Epithelial cell of esophagus (primary cell): ENCODE measurements around the gene CPT1A.

ENCODE experiments used
- DNase-seq: peaks from one replicate; pipeline ENCODE4 v3.0.0; 2010; ENCODE audit warnings: low read depth
- H3K4me3 ChIP-seq: 2 replicates; pipeline ENCODE4 v1.5.1; 2011; ENCODE audit warnings: mild to moderate bottlenecking, low read length, control low read depth
- TF ChIP-seq, protein P1 (sequence below): IDR thresholded peaks from 2 replicates; pipeline ENCODE4 v1.5.1; 2011; ENCODE audit warnings: low read depth, mild to moderate bottlenecking, low read length, control low read depth, inconsistent platforms; ENCODE audit not compliant: insufficient read depth; ENCODE audit errors: missing control alignments

Gene CPT1A

DNA sequence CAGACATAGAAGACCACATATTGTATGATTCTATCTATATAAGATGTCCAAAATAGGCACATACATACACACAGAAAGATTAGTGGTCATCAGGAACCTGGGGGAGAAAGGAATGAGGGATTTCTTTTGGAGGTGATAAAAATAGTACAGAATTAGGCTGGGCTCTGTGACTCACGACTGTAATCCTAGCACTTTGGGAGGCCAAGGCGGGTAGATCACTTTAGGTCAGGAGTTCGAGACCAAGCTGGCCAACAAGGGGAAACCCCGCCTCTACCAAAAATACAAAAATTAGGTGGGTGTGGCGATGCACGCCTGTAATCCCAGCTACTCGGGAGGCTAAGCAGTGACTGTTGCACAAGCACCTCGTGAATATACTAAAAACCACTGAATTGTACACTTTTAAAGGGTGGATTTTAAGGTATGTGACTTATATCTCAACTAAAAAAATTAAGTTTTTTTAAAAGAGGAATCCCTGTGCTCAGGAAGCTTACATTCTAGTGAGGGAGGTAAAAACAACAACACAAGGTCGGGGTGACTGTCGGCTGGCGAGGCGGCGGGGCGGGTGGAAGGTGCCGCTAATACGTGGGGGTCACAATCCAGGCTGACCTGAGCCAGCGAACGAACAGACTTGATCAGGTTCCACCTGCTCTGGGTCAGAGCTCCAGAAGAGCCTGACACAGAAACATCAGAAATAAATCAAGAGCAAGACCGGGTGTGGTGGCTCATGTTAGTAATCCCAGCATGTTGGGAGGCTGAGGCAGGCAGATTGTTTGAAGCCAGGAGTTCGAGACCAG, 65.1 kb downstream of the CPT1A start:
- no peak overlapping the region for H3K4me3 ChIP-seq
- DNase-seq = no peak
- TF ChIP-seq, protein P1, sequence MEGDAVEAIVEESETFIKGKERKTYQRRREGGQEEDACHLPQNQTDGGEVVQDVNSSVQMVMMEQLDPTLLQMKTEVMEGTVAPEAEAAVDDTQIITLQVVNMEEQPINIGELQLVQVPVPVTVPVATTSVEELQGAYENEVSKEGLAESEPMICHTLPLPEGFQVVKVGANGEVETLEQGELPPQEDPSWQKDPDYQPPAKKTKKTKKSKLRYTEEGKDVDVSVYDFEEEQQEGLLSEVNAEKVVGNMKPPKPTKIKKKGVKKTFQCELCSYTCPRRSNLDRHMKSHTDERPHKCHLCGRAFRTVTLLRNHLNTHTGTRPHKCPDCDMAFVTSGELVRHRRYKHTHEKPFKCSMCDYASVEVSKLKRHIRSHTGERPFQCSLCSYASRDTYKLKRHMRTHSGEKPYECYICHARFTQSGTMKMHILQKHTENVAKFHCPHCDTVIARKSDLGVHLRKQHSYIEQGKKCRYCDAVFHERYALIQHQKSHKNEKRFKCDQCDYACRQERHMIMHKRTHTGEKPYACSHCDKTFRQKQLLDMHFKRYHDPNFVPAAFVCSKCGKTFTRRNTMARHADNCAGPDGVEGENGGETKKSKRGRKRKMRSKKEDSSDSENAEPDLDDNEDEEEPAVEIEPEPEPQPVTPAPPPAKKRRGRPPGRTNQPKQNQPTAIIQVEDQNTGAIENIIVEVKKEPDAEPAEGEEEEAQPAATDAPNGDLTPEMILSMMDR = no peak

DNA sequence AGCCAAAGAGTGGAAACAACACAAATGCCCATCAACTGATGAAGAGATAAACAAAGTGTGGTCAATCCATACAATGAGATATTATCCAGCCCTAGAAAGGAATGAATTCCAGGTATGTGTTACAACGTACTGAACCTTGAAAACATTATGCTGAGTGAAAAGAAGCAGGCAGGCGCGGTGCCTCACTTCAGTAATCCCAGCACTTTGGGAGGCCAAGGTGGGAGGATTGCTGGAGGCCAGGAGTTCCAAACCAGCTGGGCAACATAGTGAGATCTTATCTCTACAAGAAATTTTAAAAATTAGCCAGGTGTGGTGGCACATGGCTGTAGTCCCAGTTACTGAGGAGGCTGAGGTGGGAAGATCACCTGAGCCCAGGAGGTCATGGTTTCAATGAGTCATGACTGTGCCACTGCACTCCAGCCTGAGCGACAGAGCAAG, 65.7 kb downstream of the CPT1A start:
- no peak overlapping the region for H3K4me3 ChIP-seq
- DNase-seq = no peak
- TF ChIP-seq, protein P1 = no peak

DNA sequence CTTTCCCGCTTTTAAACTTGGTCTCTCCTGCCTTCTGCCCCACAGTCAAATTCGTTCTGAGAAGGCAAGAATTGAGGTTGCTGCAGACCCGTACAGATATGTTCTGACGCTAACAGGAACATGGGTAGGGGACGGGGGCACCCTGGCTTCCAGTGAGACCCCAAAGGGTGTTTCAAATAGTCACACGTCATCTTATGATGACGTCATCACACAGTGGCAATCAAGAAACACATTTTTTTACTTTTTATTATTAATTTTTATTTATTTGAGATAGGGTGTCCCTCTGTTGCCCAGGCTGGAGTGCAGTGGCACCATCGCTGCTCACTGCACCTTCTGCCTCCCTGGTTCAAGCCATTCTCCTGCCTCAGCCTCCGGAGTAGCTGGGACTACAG, 67.5 kb downstream of the CPT1A start:
- H3K4me3 ChIP-seq = no peak overlapping the region
- no peak for DNase-seq
- TF ChIP-seq, protein P1 = no peak

DNA sequence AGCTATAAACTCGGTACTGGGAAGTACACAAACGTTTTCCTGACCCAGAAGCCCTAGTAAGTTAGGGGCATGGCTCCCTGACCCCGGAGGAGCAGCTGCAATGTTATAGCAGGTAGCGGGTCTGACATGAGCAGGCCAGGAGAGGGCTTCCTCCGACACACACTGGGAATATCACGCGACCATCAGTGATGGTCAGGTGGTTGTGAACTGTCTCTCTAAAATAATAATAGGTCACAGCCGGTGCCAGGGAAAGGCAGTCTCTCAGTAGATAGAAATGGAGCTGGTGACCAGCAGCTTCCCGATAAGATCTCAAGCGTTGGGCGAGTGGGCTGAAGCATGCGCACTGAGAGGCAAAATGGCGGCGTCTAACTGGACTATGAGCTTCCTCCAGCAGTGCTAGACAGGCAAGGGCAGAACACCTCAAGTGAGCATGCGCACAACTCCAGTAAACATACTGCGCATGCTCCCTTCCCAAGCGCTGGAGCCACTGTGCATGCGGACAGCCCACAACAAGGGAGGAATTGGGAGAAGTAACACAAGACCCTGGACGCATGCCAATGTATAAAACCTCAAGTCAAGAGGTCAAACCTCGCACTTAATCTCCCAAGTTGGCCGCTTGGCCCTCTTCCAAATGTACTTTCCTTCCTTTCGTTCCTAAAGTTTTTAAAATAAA, 68.1 kb downstream of the CPT1A start:
- TF ChIP-seq, protein P1 = no peak
- H3K4me3 ChIP-seq = no peak overlapping the region
- DNase-seq = no peak

DNA sequence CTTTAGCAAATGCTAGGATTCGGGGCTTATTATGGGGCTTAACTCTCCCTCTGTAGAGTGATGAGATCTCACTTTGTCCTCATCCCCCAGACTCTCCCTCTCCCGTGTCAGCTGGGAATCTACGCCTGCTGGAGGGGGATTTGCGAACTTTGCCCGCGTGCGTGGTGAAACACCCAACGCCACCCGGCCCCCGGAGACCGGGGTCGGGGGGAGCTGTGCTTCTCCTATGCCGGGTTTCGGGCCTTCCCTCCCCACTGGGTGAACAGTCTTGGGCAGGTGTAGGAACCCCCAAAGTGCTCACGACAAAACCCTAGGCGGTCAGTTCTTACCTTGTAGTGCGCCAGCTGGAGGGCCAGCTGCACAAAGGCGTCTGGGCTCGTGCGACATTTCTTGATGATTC, 68.8 kb downstream of the CPT1A start:
- no peak overlapping the region for H3K4me3 ChIP-seq
- TF ChIP-seq, protein P1 = no peak
- no peak for DNase-seq

DNA sequence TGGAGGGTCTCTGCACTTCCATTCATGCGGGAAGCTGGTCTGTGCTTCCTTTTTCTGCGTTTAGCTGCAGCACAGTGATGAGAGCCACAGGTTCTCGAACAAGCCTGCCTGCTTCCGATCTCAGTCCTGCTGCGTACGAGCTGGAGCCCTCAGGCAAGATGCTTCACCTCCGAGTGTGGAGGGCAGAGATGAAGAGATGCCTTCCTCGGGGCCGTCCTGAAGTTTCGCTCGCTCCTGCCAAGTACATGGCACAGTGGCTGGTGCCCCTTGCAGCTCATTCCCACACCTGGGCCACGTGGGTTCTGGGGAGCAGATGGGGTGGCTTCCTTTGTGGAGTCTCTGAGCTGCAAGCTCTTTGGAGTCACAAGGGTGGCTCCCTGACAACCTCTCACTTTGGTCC, 70.9 kb downstream of the CPT1A start:
- no peak for DNase-seq
- no peak overlapping the region for H3K4me3 ChIP-seq
- TF ChIP-seq, protein P1 = no peak
